Measurements from ENCODE around the gene LGALS12.

Gene LGALS12

DNA sequence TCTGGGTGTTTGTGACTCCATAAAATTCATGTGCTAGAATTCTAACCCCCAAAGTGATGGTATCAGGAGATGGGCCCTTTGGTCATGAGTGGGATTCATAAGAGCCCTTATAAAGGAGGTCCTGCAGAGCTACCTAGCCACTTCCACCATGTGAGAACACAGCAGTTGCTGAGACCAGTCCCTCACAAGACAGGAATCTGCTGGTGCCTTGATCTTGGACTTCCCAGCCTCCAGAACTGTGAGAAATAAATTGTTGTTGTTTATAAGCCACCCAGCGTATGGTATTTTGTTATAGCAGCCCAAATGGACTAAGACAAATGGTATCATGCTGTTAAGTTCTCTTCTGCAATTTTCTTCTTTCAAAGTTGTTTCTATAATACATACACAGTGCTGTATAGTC, 13.4 kb upstream of the LGALS12 start:
- TF ChIP-seq TOX (CRISPR knock-in tag; IDR thresholded peaks at IDR 0.05; ENCODE audit: borderline replicate concordance) (no peak), SNAI2 (CRISPR knock-in tag; IDR thresholded peaks at IDR 0.05) (no peak), ESRRG (CRISPR knock-in tag; IDR thresholded peaks at IDR 0.05) (no peak), BACH2 (CRISPR knock-in tag; IDR thresholded peaks at IDR 0.05; ENCODE audit: borderline replicate concordance) (no peak), PPARA (CRISPR knock-in tag; IDR thresholded peaks at IDR 0.05; ENCODE audit: borderline replicate concordance) (no peak), ZFP3 (CRISPR knock-in tag; IDR thresholded peaks at IDR 0.05) (no peak), ZFP30 (CRISPR knock-in tag; IDR thresholded peaks at IDR 0.05) (no peak), CSDC2 (CRISPR knock-in tag; IDR thresholded peaks at IDR 0.05) (no peak), RARB (CRISPR knock-in tag; IDR thresholded peaks at IDR 0.05) (no peak), ZNF565 (CRISPR knock-in tag; conservative IDR thresholded peaks at IDR 0.05; ENCODE audit: low read depth) (no peak)
- TF ChIP-seq, protein P1, sequence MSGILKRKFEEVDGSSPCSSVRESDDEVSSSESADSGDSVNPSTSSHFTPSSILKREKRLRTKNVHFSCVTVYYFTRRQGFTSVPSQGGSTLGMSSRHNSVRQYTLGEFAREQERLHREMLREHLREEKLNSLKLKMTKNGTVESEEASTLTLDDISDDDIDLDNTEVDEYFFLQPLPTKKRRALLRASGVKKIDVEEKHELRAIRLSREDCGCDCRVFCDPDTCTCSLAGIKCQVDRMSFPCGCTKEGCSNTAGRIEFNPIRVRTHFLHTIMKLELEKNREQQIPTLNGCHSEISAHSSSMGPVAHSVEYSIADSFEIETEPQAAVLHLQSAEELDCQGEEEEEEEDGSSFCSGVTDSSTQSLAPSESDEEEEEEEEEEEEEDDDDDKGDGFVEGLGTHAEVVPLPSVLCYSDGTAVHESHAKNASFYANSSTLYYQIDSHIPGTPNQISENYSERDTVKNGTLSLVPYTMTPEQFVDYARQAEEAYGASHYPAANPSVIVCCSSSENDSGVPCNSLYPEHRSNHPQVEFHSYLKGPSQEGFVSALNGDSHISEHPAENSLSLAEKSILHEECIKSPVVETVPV (CRISPR knock-in tag; IDR thresholded peaks at IDR 0.05), result no peak
- TF ChIP-seq, protein P2, sequence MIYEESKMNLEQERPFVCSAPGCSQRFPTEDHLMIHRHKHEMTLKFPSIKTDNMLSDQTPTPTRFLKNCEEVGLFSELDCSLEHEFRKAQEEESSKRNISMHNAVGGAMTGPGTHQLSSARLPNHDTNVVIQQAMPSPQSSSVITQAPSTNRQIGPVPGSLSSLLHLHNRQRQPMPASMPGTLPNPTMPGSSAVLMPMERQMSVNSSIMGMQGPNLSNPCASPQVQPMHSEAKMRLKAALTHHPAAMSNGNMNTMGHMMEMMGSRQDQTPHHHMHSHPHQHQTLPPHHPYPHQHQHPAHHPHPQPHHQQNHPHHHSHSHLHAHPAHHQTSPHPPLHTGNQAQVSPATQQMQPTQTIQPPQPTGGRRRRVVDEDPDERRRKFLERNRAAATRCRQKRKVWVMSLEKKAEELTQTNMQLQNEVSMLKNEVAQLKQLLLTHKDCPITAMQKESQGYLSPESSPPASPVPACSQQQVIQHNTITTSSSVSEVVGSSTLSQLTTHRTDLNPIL (CRISPR knock-in tag; IDR thresholded peaks at IDR 0.05; ENCODE audit: low read depth), result no peak
- no peak for ATAC-seq

DNA sequence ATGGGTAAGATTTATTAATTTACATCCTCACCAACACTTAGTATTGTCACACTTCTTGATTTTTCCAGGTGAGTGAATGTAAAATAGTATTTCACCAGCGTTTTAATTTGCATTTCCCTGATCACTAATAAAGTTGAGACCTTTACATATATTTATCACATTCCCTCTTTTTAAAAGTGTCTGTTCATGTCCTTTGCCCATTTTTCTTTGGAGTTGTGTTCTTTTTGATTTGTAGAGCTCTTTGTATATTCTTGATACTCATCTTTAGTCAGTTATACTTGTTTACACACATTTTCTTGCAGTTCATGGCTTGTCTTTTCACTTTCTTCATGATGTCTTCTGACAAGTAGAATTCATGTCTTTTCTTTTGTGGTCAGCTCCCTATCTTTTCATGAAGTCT, 12.8 kb upstream of the LGALS12 start:
- ATAC-seq, result no peak
- TF ChIP-seq, protein P1 (CRISPR knock-in tag; IDR thresholded peaks at IDR 0.05), result no peak
- TF ChIP-seq OSR1 (CRISPR knock-in tag; IDR thresholded peaks at IDR 0.05) (no peak), GLIS3 (CRISPR knock-in tag; IDR thresholded peaks at IDR 0.05) (no peak), ESRRG (CRISPR knock-in tag; IDR thresholded peaks at IDR 0.05) (no peak), BACH2 (CRISPR knock-in tag; IDR thresholded peaks at IDR 0.05; ENCODE audit: borderline replicate concordance) (no peak), TCF4 (CRISPR knock-in tag; IDR thresholded peaks at IDR 0.05; ENCODE audit: borderline replicate concordance) (no peak)
- TF ChIP-seq, protein P3, sequence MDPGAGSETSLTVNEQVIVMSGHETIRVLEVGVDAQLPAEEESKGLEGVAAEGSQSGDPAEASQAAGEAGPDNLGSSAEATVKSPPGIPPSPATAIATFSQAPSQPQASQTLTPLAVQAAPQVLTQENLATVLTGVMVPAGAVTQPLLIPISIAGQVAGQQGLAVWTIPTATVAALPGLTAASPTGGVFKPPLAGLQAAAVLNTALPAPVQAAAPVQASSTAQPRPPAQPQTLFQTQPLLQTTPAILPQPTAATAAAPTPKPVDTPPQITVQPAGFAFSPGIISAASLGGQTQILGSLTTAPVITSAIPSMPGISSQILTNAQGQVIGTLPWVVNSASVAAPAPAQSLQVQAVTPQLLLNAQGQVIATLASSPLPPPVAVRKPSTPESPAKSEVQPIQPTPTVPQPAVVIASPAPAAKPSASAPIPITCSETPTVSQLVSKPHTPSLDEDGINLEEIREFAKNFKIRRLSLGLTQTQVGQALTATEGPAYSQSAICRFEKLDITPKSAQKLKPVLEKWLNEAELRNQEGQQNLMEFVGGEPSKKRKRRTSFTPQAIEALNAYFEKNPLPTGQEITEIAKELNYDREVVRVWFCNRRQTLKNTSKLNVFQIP (CRISPR knock-in tag; IDR thresholded peaks at IDR 0.05; ENCODE audit: borderline replicate concordance, low read depth), result no peak
- TF ChIP-seq, protein P4, sequence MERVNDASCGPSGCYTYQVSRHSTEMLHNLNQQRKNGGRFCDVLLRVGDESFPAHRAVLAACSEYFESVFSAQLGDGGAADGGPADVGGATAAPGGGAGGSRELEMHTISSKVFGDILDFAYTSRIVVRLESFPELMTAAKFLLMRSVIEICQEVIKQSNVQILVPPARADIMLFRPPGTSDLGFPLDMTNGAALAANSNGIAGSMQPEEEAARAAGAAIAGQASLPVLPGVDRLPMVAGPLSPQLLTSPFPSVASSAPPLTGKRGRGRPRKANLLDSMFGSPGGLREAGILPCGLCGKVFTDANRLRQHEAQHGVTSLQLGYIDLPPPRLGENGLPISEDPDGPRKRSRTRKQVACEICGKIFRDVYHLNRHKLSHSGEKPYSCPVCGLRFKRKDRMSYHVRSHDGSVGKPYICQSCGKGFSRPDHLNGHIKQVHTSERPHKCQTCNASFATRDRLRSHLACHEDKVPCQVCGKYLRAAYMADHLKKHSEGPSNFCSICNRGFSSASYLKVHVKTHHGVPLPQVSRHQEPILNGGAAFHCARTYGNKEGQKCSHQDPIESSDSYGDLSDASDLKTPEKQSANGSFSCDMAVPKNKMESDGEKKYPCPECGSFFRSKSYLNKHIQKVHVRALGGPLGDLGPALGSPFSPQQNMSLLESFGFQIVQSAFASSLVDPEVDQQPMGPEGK (CRISPR knock-in tag; IDR thresholded peaks at IDR 0.05; ENCODE audit: borderline replicate concordance), result no peak

DNA sequence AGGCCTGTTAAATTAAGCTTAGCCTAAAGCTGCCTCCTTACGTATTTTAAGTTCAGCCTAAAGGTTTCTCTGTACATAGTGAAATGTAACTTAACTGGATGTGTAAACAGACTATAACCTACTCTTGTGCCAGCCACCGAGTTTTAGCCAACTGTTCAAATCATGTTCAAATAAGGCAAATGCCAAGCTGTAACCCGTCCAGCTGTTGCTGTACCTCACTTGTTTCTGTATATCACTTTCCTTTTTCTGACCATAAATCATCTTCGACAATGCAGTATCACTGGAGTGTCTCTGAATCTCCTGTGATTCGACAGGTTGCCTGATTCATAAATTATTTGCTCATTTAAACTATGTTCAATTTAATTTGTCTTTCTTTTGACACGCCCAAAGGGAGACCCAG, 10.9 kb upstream of the LGALS12 start:
- ATAC-seq, result no peak
- no peak for TF ChIP-seq ISL1 (CRISPR knock-in tag; IDR thresholded peaks at IDR 0.05)
- TF ChIP-seq ZC3H10 (CRISPR knock-in tag; IDR thresholded peaks at IDR 0.05), result no peak
- no peak for TF ChIP-seq ZNF70 (CRISPR knock-in tag; IDR thresholded peaks at IDR 0.05)
- TF ChIP-seq ZFP3 (CRISPR knock-in tag; IDR thresholded peaks at IDR 0.05), result no peak
- TF ChIP-seq TCF4 (CRISPR knock-in tag; IDR thresholded peaks at IDR 0.05; ENCODE audit: borderline replicate concordance), result no peak
- TF ChIP-seq RARB (CRISPR knock-in tag; IDR thresholded peaks at IDR 0.05), result no peak
- no peak for TF ChIP-seq ZFP30 (CRISPR knock-in tag; IDR thresholded peaks at IDR 0.05)
- TF ChIP-seq, protein P4 (CRISPR knock-in tag; IDR thresholded peaks at IDR 0.05; ENCODE audit: borderline replicate concordance), result no peak
- TF ChIP-seq ARNTL (CRISPR knock-in tag; IDR thresholded peaks at IDR 0.05; ENCODE audit: borderline replicate concordance, low read depth), result no peak
- TF ChIP-seq BACH2 (CRISPR knock-in tag; IDR thresholded peaks at IDR 0.05; ENCODE audit: borderline replicate concordance), result no peak
- no peak for TF ChIP-seq SNAI2 (CRISPR knock-in tag; IDR thresholded peaks at IDR 0.05)
- no peak for TF ChIP-seq ZNF565 (CRISPR knock-in tag; conservative IDR thresholded peaks at IDR 0.05; ENCODE audit: low read depth)
- no peak for TF ChIP-seq TOX (CRISPR knock-in tag; IDR thresholded peaks at IDR 0.05; ENCODE audit: borderline replicate concordance)

All from SK-N-SH treated with all-trans-retinoic acid at 6 μM for 48 hours (cell line).